ENCODE results near the gene OSBPL8.
A peak's percentile ranks its signal among the peaks of the same experiment; 100 is the strongest.
"Not testable (repeated sequence)": the region's sequence is repeated elsewhere in the genome, so short reads cannot be mapped to it uniquely, and the experiment has no call there.

The OSBPL8 gene

DNA sequence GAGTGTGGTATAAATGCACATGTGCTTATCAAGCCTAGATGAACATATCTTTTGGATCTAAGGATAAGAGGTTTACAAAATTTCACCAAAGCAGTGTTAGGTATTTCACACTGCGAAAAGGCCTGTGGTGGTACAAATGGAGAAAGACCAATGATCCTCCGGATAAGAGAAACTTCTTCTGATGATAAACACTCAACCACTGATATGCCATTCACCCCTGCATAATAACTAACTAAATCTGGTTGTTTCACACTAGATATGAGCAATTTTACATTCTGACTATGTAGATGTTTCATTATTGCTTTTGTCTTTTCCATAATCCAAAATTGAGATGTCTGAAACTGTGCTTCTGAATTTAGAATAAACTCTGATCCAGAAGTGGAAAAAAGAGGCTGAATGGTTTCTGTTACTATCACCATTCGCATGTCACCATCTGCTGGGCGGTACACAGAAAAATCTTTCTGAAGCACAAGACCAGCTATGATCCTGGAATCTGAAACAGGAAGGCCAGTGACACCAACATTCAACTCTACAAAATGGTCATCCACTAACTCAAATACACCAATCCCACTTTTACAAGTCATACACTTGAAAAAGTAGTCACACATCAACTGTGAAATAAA lies 212.7 kb downstream of the OSBPL8 start:
- DNase-seq, result peak; percentile 72

DNA sequence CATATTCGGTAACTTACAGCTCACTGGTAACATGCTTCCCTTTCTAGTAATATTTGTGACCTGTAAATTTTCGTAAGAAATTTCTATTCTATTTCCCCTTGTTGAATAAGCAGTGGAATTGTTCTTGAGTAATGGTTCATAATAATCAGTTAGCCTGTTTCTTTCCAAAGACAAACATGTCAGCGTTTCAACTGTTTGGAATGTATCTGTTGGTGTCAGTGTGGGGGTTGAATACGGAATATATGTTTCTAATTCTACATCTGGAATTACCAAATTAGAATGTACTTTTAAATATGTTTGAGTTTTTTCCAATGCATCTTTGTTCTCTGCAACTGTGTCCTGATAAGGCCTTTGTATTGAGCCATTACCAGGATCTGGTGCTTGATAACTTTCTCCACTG lies 213.3 kb downstream of the OSBPL8 start:
- no peak for DNase-seq

DNA sequence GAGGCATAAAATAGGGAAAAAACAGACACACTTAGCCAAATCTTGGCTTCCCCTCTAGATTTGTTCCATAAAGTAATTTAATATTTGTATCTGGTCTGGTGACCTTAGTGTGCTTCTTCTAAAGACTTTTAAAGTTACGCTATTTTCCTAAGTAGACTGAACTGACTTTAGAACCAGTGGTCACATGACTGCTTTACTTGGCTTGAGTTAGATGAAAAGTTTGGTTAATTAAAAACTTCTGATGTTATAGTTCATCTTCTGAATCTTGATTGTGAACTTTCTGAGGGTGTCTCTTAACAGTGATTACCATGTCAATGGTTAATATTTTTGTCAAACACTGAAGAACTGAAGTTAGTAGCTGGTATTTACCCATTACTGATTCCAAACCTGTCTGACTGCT lies 214.0 kb downstream of the OSBPL8 start:
- no peak for DNase-seq

- DNase-seq, result no peak
Measured at GRCh38 chr12:76341436-76342030, 218.0 kb downstream of the OSBPL8 start.

GRCh38 chr12:76340680-76341435 lies 218.7 kb downstream of the OSBPL8 start:
- DNase-seq, result no peak

GRCh38 chr12:76337583-76337982 lies 222.0 kb downstream of the OSBPL8 start:
- no peak for DNase-seq

- DNase-seq, result no peak
Measured at GRCh38 chr12:76332606-76333005, 227.0 kb downstream of the OSBPL8 start.

DNA sequence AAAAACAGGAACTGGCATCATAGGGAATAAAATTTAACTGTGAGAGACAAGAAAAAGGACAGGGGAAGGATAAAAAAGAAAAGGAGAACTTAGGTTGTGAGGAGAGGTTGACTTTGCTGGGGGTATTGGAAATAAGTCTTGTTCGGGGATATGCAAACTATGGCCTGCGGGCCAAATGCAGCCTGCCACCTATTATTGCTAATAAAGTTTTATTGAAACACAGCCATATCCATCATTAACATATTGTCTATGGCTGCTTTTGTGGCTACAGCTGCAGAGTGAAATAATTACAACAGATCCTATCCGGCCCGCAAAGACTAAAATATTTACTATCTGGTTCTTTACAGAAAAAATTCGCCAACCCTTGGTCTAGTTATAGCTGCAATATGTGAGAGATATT lies 230.0 kb downstream of the OSBPL8 start:
- DNase-seq, result no peak

DNA sequence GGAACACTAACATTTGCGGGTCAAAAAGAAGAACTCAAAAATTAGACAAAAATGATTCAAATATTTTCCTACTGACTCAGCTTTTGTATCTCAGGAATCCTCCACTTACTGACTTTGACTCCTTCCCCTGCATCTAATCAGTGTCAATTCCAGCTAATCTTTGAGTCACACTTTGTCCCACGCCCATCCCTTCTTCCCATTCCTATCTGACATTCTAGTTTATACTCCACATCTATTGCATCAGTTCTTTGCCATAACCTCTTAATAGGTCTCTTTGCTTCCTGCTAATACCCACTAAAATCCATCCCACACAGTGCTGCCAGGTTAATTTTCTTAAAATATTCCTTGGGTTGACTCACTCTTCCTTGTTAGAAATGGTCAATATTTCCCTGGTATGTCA lies 230.4 kb downstream of the OSBPL8 start:
- no peak for DNase-seq

GRCh38 chr12:76319595-76320319 lies 239.8 kb downstream of the OSBPL8 start:
- DNase-seq, result not testable (repeated sequence)

- no peak for DNase-seq
Measured at GRCh38 chr12:76318773-76319594, 240.6 kb downstream of the OSBPL8 start.

GRCh38 chr12:76317976-76318375 lies 241.6 kb downstream of the OSBPL8 start:
- DNase-seq, result no peak

GRCh38 chr12:76316468-76316867 lies 243.1 kb downstream of the OSBPL8 start:
- no peak for DNase-seq

DNA sequence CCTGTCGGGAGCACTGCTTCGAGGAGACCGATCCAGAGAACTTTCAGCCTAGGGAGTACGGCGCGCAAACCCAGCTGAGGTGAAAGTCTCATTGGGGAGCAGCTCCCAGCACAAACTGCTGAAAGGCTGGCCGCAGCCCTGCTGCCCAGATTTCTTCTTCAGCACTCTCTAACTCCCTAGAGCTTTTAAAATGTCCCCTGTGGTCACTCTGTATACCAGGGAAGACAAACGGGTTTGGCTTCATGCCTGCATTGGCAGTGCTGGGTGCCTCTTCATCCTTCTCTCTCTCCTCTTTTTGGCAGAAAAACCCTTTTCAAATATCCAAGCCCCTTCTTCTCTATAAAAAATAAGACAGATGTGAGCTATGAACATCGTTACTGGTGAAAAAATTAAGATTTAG lies 246.3 kb downstream of the OSBPL8 start:
- no peak for DNase-seq

- DNase-seq, result no peak
Measured at GRCh38 chr12:76312315-76312714, 247.3 kb downstream of the OSBPL8 start.

DNA sequence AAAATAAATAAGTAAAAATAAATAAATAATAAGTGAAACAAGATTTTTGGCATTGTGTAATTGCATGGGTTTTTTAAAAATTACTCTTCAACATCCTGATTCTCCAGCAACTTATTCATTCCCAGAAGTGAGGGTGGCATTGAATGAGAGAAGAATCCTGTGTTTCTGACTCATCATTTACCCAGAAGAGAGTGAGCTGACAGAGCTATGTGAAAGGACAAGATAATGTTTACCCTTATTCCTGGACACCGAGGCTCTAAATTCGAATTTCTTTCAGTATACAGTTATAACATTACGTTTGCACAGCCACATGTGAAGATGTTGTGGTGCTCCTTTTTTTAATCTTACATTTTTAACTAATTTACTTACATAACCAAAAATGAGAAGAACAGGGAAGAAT lies 247.8 kb downstream of the OSBPL8 start:
- DNase-seq, result no peak

DNA sequence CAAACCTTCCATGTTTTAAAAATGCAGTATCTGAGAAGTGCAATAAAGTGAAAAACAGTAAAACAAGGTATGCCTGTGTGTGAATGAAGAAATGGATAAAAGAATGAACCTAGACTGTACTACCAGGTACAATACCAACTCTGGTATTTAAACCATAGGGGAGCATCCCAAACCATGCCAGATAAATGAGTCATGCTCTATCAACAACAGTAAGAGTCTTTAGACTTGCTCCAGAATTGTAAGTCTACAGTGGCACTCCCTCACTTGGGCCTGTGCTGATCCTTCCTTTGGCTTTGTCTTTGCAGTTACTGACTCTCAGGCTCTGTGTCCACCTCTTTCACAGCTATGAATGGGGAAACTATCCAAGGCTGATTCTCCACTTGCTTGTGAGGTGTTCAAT lies 249.5 kb downstream of the OSBPL8 start:
- no peak for DNase-seq

DNA sequence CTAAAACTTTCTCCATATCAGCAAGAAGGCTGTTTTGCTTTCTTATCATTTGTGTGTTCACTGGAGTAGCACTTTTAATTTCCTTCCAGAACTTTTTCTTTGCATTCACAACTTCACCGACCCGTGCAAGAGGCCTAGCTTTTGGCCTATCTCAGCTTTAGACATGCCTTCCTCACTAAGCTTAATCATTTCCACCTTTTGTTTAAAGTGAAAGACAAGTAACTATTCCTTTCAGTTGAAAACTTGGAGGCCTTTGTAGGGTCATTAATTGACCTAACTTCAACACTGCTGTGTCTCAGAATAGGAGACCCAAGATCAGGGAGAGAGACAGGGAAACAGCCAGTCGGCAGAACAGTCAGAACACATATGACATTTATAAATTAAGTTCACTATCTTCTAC lies 250.7 kb downstream of the OSBPL8 start:
- DNase-seq, result no peak

- DNase-seq, result no peak
Measured at GRCh38 chr12:76307083-76307482, 252.5 kb downstream of the OSBPL8 start.

- no peak for DNase-seq
Measured at GRCh38 chr12:76303989-76304460, 255.5 kb downstream of the OSBPL8 start.

GRCh38 chr12:76303365-76303764 lies 256.2 kb downstream of the OSBPL8 start:
- DNase-seq, result no peak
